HUDEP-2 (cell line): ENCODE data around the gene BAIAP2.
A peak's percentile ranks its signal among the peaks of the same experiment; 100 is the strongest.
"Not testable (repeated sequence)": the region's sequence is repeated elsewhere in the genome, so short reads cannot be mapped to it uniquely, and the experiment has no call there.

Experiments used
- DNase-seq, 76 experiments: peaks; one replicate each; lab custom pipeline; 2025; ENCODE audit not compliant: unreplicated experiment in 76 of 76; lab: John Stamatoyannopoulos, UW

BAIAP2 gene

DNA sequence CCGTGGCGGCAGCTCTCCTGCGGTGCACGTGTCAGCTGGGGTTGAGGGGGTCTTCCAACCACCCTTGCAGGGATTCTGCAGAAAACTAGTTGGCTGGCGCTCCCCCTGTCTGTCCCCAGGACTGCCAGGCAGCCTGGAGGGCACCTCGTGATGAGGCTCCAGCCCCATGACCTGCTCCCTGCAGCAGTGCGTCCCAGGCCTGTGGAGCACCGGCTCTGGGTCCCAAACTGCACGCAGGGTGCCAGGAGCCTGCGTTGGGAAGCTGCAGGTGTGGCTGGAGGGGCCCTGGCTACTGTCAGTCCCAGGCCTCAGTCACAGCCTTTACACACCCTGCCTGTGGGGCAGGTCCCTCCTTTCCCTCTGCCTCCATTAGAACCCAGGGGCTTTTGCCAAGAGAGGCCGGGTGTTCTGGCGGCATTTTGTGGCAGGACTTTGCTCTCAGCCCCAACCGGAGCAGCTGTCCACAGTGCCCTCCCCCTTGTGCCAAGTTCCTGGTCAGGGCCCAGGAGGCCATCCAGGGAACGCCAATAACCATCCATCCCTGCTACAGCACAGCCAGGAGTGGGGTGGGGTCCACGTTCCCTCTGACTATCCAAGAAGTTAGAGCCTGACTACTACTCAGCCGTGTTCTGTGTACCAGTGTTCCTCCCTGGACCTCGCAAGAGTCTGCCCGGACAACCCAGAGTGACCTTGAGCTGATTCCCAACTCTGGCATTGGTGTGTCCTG is 34.2 kb upstream of the BAIAP2 start:
- no peak for DNase-seq

DNA sequence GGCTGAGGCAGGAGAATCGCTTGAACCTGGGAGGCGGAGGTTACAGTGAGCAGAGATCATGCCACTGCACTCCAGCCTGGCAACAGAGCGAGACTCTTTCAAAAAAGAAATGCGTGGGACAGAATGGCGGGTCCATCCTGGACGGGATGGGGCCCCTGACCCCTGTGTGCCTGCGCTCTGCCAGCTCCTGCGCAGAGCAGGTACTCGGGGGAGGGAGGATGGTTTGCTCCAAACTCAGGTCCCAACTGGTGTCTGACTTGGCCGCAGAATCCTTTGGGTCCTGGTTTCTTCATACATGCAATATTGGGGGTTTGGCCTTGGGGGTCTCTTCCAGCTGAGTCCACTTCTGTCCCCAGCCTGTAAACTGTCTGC is 33.0 kb upstream of the BAIAP2 start:
- DNase-seq: no peak

DNA sequence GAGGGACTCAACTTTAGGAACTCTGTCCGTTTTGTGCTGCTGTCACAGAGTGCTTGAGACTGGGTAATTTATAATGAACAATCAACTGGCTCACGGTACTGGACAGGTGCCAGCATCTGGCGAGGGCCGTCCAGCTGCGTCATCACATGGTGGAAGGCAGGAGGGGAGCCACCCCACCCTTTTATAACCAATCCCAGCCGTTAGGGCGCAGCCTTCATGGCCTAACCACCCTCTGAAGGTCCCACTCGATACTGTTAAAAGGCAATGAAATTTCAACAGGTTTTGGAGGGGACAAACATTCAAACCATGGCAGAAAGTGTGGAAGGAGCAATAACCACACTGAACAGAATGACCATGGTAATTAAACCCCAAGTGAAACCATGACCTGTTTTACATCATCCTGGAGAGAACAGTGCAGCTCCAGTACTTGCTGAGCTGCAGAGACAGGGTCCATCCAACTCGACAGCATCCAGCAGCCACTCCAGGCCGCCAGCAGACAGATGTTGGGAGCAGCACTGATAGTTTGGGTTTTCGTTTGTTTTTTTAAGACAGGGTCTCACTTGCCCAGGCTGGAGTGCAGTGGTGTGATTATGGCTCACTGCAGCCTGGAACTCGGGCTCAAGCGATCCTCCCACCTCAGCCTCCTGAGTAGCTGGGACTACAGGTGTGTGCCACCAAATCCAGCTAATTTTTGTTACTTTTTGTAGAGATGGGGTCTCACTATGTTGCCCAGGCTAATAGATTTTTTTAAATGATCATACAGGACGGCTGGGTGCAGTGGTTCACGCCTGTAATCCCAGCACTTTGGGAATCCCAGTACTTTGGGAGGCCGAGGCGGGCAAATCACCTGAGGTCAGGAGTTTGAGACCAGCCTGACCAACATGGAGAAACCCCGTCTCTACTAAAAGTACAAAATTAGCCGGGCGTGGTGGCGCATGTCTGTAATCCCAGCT is 32.3 kb upstream of the BAIAP2 start:
- peak in 73 of 76 experiments; percentile 28 to 86 (median 69) for DNase-seq

DNA sequence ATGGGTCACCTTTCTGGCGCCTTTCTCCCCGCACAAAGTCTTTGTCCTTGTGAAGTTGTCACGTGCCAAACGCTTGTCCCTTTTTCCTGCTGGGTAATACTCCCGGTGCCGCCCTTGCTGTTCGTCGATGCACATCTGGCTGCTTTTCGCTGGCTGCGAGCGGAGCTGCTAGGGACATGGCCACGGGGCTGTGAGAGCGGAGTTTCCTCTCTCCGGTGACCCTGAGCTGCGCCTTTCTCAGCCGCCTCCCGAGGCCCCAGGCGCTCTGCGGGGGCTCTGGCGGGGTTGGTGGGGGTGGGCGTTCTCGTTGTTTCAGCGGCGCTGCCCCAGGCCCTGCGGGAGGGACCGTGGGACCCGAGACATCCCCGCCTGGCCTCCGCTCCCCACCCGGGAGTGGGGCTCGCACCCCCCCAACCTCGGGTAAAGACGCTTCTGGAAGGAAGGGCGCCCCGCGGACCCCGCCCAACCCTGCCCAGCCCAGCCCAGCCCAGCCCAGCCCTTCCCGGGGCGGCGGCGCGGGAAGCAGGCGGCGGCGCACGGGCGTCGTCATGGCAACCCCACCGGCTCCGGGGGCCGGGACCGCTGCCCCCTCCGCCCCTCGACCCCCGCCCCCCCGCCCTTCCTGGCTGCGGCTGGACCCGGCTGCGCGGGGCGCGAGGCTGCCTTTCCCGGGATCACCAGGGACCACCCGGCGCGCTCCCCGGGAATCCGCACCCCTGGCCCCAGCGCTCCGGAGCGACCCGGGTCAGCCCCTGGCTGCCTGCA is 31.1 kb upstream of the BAIAP2 start:
- peak in 1 of 76 experiments; percentile 21 for DNase-seq

DNA sequence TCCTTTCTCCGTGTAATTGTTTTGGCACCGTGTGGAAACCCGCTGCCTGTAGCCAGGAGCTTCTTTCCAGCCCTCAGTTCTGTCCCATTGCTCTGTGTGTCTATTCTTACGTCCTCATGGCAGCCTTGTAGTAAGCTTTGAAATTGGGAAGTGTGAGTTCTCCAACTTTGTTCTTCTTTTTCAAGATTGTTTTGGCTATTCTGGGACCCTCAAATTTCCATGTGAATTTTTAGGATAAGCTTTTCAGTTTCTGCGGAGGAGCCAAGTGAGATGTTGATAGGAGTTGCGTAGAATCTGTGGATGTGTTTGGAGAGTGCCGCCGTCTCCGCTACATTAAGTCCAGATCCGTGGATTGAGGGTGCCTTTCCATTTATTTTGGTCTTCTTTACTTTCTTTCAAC is 28.1 kb upstream of the BAIAP2 start:
- no peak for DNase-seq

DNA sequence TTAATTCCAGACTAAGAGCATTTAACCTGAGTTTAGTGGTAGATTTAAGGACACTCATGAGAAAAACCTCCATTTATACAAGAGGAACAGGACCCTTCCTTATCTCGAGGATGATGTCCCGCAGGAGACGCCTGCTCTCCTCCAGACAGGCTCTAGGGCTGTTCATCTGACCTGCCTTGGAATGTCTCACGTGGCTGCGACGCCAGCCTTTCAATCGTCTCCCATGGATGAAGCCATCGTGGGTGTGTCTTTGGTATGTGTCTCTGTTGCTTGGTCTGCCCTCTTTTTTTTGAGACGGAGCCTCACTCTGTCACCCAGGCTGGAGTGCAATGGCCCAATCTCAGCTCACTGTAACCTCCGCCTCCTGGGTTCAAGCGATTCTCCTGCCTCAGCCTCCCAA is 26.8 kb upstream of the BAIAP2 start:
- no peak for DNase-seq

DNA sequence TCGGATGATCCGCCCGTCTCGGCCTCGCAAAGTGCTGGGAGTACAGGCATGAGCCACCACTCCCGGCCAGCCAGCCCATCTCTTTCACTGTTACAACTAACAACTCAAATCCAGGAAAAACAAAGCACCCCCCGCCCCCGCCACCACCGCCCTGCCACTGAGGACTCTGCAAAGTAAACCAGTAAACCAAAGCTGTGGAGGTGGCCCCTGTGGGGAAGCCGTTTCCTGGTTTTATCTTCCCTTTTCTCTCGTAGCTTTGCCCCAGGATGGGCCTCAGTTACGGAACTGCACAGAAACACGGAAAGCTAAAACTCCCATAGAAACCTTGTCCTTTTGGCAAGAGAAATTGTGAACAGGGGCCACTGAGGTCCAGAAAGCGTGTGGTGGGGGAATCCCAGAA is 25.8 kb upstream of the BAIAP2 start:
- no peak for DNase-seq

DNA sequence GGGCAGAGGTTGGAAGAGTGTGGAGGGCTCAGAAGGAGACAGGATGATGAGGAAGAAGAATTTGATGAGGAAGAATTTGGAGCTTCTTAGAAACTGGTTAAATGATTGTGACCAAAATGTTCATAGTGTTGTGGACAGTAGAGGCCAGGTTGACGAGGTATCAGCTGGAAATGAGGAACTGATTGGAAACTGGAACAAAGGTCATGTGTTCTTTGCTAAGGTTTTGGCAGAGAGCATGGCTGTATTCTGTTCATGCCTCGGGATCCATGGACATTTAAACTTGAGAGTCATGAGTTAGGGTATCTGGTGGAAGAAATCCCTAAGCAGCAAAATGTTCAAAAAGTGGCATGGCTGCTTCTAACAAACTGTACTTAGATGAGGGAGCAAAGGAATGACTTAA is 24.0 kb upstream of the BAIAP2 start:
- no peak for DNase-seq

DNA sequence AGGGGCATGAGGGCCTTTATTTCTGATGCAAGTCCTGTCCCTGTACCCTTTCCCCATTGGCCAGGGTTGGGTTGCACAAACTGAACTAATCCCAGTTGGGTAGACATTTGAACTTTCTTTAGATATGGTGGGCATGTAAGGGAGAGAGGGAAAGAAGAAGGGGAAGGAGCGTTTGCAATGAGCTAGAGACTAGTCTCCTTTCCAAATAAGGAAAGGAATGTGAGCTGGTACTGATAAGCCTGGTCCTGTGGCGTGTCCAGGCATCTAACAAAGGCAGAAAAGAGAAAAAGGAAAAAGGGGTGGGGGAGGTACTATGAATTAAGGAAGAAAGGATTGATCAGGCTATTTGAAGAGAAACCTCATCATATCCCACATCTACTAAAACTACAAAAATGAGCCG is 23.0 kb upstream of the BAIAP2 start:
- DNase-seq: no peak

DNA sequence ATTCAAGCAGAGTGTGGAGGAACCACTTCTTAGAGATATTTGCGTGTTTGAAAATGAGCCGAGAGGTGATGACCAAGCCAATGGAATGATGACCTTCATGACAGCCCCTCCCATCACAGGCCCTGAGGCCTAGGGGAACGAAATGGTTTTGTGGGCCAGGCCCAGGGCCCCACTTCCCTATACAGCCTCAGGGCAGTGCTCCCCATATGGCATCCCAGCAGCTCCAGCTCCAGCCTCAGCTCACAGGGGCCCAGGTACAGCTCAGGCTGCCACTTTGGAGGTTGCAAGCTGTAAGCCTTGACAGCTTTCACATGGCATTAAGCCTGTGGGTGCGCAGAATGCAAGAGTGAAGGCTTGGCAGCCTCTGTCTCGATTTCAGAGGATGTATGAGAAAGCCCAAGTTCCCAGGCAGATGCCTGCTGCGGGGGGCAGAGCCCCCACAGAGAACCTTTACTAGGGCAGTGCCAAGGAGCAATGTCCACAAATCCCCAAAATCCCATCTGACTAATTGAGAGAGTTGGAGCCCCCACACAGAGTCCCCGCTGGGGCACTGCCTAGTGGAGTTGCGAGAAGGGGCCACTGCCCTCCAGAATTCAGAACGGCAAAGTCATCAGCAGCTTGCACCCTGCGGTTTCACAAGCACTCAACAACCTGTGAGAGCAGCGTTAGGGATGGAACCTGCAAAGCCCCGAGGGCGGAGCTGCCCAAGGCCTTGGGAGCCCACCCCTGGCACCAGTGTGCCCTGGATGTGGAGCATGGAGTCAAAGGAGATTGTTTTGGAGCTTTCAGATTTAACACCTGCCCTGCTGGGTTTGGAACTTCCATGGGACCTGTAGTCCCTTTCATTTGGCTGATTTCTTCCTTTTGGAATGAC is 22.1 kb upstream of the BAIAP2 start:
- no peak for DNase-seq

DNA sequence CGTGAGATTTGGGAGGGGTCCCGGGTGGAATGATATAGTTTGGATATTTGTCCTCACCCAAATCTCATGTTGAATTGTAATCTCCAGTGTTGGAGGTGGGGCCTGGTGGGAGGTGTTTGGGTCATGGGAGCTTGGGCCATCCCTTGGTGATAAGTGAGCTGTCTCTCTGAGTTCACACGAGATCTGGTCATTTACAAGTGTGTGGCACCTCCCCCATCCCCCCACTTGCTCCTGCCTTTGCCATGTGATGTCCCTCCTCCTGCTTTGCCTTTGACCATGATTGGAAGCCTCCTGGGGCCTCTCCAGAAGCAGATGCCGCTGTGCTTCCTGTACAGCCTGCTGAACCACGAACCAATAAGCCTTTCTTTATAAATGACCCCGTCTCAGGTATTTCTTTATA is 21.3 kb upstream of the BAIAP2 start:
- DNase-seq: peak in 2 of 76 experiments; percentile 5 to 22

DNA sequence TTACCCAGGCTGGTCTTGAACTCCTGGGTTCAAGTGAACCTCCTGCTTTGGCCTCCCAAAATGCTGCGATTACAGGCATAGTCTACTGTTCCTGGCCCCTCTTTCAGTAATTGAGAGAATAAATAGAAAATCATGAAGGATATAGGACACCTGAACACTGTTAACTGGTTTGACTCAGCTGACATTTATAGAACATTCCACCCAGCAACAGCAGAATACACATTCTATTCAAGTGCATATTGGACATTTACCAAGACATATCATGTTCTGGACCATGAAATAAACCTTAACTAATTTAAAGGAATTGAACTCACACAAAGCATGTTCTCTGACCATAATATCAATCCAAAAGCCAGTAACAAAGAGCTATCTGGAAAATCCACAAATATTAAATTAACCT is 19.8 kb upstream of the BAIAP2 start:
- no peak for DNase-seq

DNA sequence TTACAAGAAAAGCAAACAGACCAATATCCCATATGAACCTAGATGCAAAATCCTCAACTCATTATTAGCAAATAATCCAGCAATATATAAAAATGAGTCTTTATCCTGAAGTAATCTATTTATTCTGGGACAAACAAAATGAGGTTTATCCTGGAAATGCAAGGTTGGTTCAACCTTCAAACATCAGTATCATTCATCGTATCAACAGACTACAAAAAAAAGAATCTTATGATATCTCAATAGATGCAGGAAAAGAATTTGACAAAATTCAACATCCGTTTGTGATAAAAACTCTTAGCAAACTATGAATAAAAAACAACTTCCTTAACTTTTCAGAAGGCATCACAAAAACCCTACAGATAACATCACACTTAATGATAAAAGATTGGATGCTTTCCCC is 18.4 kb upstream of the BAIAP2 start:
- no peak for DNase-seq

DNA sequence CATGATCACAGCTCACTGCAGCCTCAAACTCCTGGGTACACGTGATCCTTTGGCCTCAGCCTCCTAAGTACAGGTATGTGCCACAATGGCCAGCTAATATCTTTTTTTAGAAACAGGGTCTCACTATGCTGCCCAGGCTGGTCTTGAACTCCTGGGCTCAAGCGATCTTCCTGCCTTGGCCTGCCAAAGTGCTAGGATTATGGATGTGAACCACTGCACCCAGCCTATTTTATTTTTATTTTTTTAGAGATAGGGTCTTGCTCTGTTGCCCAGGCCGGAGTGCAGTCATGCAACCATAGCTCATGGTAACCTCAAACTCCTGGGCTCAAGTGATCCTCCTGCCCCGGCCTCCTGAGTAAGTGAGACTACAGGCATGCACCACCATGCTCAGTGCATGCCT is 17.6 kb upstream of the BAIAP2 start:
- DNase-seq: not testable (repeated sequence)

DNA sequence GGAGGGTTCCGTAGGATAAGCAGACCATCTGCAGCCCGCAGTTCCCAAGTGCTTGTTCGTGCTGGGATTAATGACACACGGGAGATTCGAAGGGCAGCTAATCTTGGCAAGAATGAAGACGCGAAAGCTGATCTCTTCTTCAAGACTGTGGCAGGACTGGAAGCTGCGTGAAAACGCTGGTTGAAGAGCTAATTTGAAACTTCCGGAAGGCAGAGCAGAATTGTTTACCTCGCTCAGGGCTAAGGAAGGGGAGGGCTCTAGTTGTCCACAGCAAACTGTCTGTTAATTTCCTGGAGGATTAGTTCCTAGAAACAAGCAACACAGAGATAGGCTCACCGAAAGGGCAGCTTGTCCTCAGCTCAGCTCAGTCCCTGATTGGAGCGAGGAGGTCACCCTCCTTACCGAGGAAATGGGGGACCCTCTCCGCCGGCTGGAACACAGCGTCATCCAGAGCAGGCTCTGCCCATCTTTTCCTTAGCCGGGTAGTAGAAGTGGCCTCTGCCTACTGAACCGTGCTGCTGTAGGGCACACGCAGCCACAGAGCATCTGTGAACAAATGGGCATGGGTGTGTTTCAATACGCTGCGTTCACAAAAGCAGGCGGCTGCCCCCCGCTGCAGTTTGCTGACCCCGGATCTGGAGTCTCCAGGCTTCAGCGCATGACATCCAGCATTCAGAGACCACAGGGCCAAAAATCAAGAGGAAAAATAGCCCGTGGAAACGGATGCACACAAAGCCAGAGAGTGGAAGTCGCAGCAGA is 16.7 kb upstream of the BAIAP2 start:
- peak in 1 of 76 experiments; percentile 40 for DNase-seq

DNA sequence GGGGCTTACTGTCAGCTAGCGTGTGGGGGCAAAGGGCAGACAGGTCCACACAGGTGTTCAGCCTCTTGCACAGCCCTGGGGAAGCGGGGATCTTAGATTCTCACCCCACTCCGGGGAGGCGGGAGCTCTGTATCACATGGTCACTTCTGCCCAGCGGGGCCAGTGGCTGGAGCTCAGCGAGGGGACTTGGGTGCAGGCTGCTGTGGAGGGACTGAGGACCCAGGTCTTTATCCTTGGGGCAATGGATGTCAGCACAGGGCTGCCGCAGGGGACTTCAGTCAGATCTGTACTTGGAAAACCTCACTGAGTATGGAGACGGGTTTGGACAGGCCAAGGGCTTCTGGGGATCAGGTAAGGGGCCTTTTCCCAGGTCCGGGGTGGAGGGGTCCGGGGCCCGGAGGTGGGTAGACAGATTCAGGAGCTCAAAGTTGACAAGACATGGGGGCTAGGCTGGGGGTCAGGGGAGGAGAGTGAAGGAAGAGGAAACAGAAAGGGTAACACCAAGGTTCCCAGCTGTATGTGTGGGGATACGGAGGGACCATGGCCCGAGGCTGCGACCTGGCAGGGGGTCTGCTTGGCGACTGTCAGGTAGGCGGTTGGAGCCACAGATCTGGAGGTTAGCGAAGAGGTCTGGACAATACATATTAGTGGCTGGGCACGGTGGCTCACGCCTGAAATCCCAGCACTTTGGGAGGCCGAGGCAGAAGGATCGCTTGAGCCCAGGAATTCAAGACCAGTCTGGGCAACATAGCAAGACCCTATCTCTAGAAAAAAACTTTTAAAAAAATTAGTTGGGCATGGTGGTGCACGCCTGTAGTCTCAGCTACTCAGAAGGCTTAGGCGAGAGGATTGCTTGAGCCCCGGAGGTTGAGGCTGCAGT is 15.1 kb upstream of the BAIAP2 start:
- no peak for DNase-seq

DNA sequence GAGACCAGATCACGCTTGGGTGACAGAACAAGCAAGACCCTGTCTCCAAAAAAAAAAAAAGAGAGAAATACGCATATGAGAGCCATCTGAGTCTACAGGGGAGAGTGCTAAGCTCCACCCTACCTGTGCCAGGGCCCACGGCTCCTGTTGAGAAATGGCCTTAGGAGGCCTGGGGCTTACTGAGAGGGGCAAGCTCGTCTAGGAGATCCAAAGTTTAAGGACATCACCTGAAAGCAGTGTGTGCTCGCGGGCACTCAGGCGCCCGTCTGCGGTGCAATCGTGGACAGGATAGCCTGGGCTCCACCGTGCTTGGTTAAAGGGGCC is 14.5 kb upstream of the BAIAP2 start:
- DNase-seq: no peak

DNA sequence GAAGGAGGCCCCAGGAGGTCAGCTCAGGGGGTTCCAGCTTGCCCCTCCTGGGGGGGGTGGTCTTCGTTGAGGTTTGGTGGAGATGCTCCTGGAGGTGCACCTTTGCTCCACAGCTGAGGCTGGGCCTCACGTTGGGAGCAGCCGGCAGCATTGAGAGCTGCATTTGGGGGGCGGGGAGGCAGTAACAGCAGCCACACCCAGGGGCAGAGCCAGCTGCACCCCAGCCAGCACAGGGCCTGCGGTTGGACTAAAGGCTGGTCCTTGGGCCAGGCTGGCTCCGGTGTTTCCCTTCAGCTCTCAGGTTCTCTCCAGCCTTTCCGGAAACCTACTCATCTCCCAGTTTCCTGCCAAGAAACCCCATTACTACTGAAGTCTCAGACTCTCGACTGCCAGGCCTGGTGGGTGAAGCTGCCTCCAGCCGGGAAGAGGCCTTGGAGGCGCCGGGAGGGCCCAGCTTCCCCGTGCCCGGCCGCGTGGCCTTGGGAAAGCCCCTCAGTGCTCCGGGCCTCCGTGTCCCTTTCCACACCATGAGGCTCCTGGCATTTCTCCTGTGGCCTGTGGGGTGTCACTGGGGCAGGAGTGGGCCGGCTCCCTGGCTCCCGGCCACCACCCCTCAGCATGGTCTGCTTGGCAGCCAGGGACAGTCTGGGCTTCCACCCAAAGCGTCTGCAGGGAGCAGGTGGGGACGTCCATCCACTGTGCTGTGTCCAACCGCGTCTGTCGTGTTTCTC is 14.0 kb upstream of the BAIAP2 start:
- peak in 61 of 76 experiments; percentile 10 to 75 (median 55) for DNase-seq
